ENCODE data around the gene TTC22.

GRCh38 chr1:54842206-54842915, 41.2 kb upstream of the TTC22 start:
- TF ChIP-seq CTCF (conservative IDR thresholded peaks at IDR 0.05 in 1 of 2, IDR thresholded peaks at IDR 0.05 in 1 of 2; ENCODE audit: extremely low read depth in 1 of 2, insufficient read depth in 1 of 2, low read depth in 1 of 2, low read length in 2 of 2) (no peak), EZH2 (IDR thresholded peaks at IDR 0.05; ENCODE audit: borderline replicate concordance, low read length) (no peak)

Measured in mammary epithelial cell (primary cell).